Keratinocyte (primary cell): ENCODE measurements around the gene MYEF2. TPM values are rescaled to one million over a fixed set of nuclear protein-coding genes. Genes with fewer than 3 reads are reported as not detected.

ENCODE experiments used
- DNase-seq: peaks from one replicate; pipeline ENCODE4 v3.0.0-alpha.2; 2011; ENCODE audit warnings: low read depth, missing footprints, low spot score
- FAIRE-seq: peaks from 2 replicates; lab custom pipeline; 2011; peaks lifted over from hg19 to GRCh38; lab: Jason Lieb, UNC
- H2AFZ ChIP-seq: 2 replicates; pipeline ENCODE4 v1.6.0; 2012; ENCODE audit warnings: low read length, control low read depth, inconsistent platforms; ENCODE audit not compliant: control insufficient read depth
- H3K27ac ChIP-seq: 2 replicates; pipeline ENCODE4 v1.5.1; 2011; ENCODE audit warnings: low read length; ENCODE audit not compliant: control insufficient read depth, insufficient read depth
- H3K27me3 ChIP-seq: 3 replicates; pipeline ENCODE4 v1.6.0; 2011; ENCODE audit warnings: low read length; ENCODE audit not compliant: control insufficient read depth, insufficient read depth; ENCODE audit errors: extremely low read depth
- H3K36me3 ChIP-seq, 2 experiments: 2 replicates in 1 of 2; 3 replicates in 1 of 2; pipeline ENCODE4 v1.5.1; 2011; ENCODE audit warnings: low read length in 2 of 2, mild to moderate bottlenecking in 1 of 2; ENCODE audit not compliant: control insufficient read depth in 2 of 2, insufficient read depth in 2 of 2; ENCODE audit errors: extremely low read depth in 1 of 2
- H3K4me1 ChIP-seq: 3 replicates; pipeline ENCODE4 v1.5.1; 2011; ENCODE audit warnings: low read length; ENCODE audit not compliant: control insufficient read depth, insufficient read depth; ENCODE audit errors: extremely low read depth
- H3K4me2 ChIP-seq: 3 replicates; pipeline ENCODE4 v1.6.0; 2011; ENCODE audit warnings: low read depth, low read length; ENCODE audit not compliant: control insufficient read depth, insufficient read depth; ENCODE audit errors: extremely low read depth
- H3K4me3 ChIP-seq, 3 experiments: fragments of 200-600 bp in 1 of 3; sonication (generic) in 1 of 3; 2 replicates in 2 of 3; 3 replicates in 1 of 3; pipeline ENCODE4 v1.5.1; 2011 to 2016; ENCODE audit warnings: low read length in 3 of 3, mild to moderate bottlenecking in 3 of 3, control low read depth in 2 of 3, inconsistent platforms in 1 of 3, low read depth in 1 of 3, mixed read lengths in 1 of 3, mixed run types in 1 of 3, moderate library complexity in 1 of 3; ENCODE audit not compliant: control insufficient read depth in 2 of 3, insufficient read depth in 2 of 3; ENCODE audit errors: extremely low read depth in 1 of 3
- H3K79me2 ChIP-seq: 2 replicates; pipeline ENCODE4 v1.6.0; 2012; ENCODE audit warnings: low read length; ENCODE audit not compliant: control insufficient read depth, insufficient read depth
- H3K9ac ChIP-seq: 3 replicates; pipeline ENCODE4 v1.6.0; 2011; ENCODE audit warnings: low read length; ENCODE audit not compliant: control insufficient read depth, insufficient read depth; ENCODE audit errors: extremely low read depth
- H3K9me1 ChIP-seq: 3 replicates; pipeline ENCODE4 v1.6.0; 2011; ENCODE audit warnings: low read length; ENCODE audit not compliant: control insufficient read depth, insufficient read depth; ENCODE audit errors: extremely low read depth
- H3K9me3 ChIP-seq: 2 replicates; pipeline ENCODE4 v1.5.1; 2012; ENCODE audit warnings: low read depth, low read length; ENCODE audit not compliant: control insufficient read depth
- H4K20me1 ChIP-seq: 3 replicates; pipeline ENCODE4 v1.6.0; 2011; ENCODE audit warnings: low read length; ENCODE audit not compliant: control insufficient read depth, insufficient read depth; ENCODE audit errors: extremely low read depth
- CTCF ChIP-seq, 3 experiments: IDR thresholded peaks in 1 of 3; conservative IDR thresholded peaks in 1 of 3; optimal IDR thresholded peaks in 1 of 3; 2 replicates in 2 of 3; 3 replicates in 1 of 3; pipeline versions ENCODE3 to v1.5.1; 2011; ENCODE audit warnings: low read length in 3 of 3, mild to moderate bottlenecking in 3 of 3, moderate library complexity in 2 of 3, control low read depth in 1 of 3, inconsistent platforms in 1 of 3; ENCODE audit not compliant: insufficient read depth in 2 of 3; ENCODE audit errors: extremely low read depth in 1 of 3
- EZH2 ChIP-seq: IDR thresholded peaks from one replicate; pipeline ENCODE4 v1.6.1; 2012; ENCODE audit warnings: inconsistent platforms, mild to moderate bottlenecking, low read length, moderate library complexity
- dilution Hi-C: fragments of 300-500 bp; cut with MboI; formaldehyde crosslinking; loops from one replicate; pipeline ENCODE4 v1.7.0; 2020; ENCODE audit warnings: low sequenced_read_pairs; ENCODE audit not compliant: extremely low pct_ligation_motif_present
- polyA plus RNA-seq, 5 experiments: library from polyadenylated mRNA; depleted of rRNA in 3 of 5; stranded (reverse) in 3 of 5; stranded (forward) in 1 of 5; unstranded in 1 of 5; fragments of >200 nt; gene quantifications; 1 replicate in 1 of 5; 2 replicates in 3 of 5; 3 replicates in 1 of 5; pipeline versions ENCODE4 v1.2.1 to v1.2.3, GENCODE V29; 2011 to 2012; ENCODE audit warnings: missing spikeins in 2 of 5, low read depth in 1 of 5, low replicate concordance in 1 of 5

The MYEF2 gene
- polyA plus RNA-seq, 1 donor (not counting 4 experiments of a cell fraction or from before 2014, with no cell fraction given) = 2.8 TPM

GRCh38 chr15:48221261-48221660 lies 43.2 kb upstream of the MYEF2 start:
- DNase-seq (no peak), FAIRE-seq (no peak)
- Histone ChIP-seq H3K4me3 (no peak overlapping the region), H3K27me3 (no peaks in the 10 kb centered on the region), H3K79me2 (no peaks in the 10 kb centered on the region), H3K9me3 (no peaks in the 10 kb centered on the region), H3K27ac (no peak overlapping the region), H3K36me3 (no peaks in the 10 kb centered on the region), H2AFZ (no peak overlapping the region), H3K9me1 (no peaks in the 10 kb centered on the region), H3K4me2 (no peak overlapping the region), H3K9ac (no peak overlapping the region), H3K4me1 (no peaks in the 10 kb centered on the region), H4K20me1 (no peaks in the 10 kb centered on the region)
- TF ChIP-seq EZH2 (no peak), CTCF (optimal IDR thresholded peaks at IDR 0.05 in 1 of 3, IDR thresholded peaks at IDR 0.05 in 1 of 3, conservative IDR thresholded peaks at IDR 0.05 in 1 of 3; ENCODE audit: extremely low read depth in 1 of 3, insufficient read depth in 2 of 3, low read length in 3 of 3) (no peak)
- dilution Hi-C loops = no loop called here

- FAIRE-seq (no peak), DNase-seq (no peak)
- Histone ChIP-seq H3K4me1 (no peaks in the 10 kb centered on the region), H3K9me3 (no peaks in the 10 kb centered on the region), H4K20me1 (no peaks in the 10 kb centered on the region), H3K79me2 (no peaks in the 10 kb centered on the region), H2AFZ (no peak within 1 kb of the TSS), H3K9me1 (no peaks in the 10 kb centered on the region), H3K27ac (no peak within 1 kb of the TSS), H3K4me2 (no peak within 1 kb of the TSS), H3K4me3 (no peak within 1 kb of the TSS), H3K9ac (no peak within 1 kb of the TSS), H3K36me3 (no peaks in the 10 kb centered on the region), H3K27me3 (no peaks in the 10 kb centered on the region)
- TF ChIP-seq EZH2 = no peak
- TF ChIP-seq CTCF (optimal IDR thresholded peaks at IDR 0.05 in 1 of 3, IDR thresholded peaks at IDR 0.05 in 1 of 3, conservative IDR thresholded peaks at IDR 0.05 in 1 of 3; ENCODE audit: extremely low read depth in 1 of 3, insufficient read depth in 2 of 3, low read length in 3 of 3) = no peak
- dilution Hi-C loops = no loop called here
Observed at GRCh38 chr15:48205981-48206380, 27.9 kb upstream of the MYEF2 start, which contains the start of gene SLC12A1. Gene SLC12A1, plus strand, starts transcription at chr15:48206302. Its CDS starts 1,418 bp downstream, at chr15:48207720.
